Tibial nerve (tissue), 4 donors: ENCODE measurements around the gene INPP5A.

Source experiments
- EP300 ChIP-seq, 2 donors: sonication (generic); formaldehyde crosslinking; IDR thresholded peaks; one replicate each; pipeline ENCODE4 v1.6.1; 2017; ENCODE audit warnings: antibody characterized with exemption in 2 of 2, mild to moderate bottlenecking in 1 of 2
- POLR2A ChIP-seq, 2 donors: fragments of 450-650 bp; IDR thresholded peaks; one replicate each; pipeline ENCODE4 v1.6.1; 2017; ENCODE audit warnings: antibody characterized with exemption in 2 of 2, mild to moderate bottlenecking in 2 of 2, moderate library complexity in 2 of 2
- TF ChIP-seq, protein P1 (sequence below), 5 experiments: fragments of 200-600 bp in 3 of 5; fragments of 450-650 bp in 2 of 5; sonication (generic) in 3 of 5; IDR thresholded peaks; one replicate each; pipeline ENCODE4 v1.5.1; 2016 to 2019; ENCODE audit warnings: antibody characterized with exemption in 5 of 5, mild to moderate bottlenecking in 3 of 5, moderate library complexity in 2 of 5

DNA sequence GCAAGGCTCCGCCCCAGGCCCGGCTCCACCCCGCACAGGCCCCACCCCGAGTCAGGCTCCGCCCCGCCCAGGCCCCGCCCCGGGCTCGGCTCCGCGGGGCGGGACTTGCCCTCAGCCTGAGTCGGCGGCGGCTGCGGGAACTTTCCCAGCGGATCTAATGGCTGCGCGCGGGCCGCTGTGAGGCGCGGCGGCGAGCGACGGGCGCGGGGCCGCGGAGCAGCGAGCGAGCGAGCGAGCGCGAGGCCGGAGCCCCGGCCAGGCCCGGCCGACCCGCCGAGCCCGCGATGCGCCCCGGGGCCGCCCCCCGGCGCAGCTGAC is at the start of gene INPP5A:
- TF ChIP-seq, protein P1, sequence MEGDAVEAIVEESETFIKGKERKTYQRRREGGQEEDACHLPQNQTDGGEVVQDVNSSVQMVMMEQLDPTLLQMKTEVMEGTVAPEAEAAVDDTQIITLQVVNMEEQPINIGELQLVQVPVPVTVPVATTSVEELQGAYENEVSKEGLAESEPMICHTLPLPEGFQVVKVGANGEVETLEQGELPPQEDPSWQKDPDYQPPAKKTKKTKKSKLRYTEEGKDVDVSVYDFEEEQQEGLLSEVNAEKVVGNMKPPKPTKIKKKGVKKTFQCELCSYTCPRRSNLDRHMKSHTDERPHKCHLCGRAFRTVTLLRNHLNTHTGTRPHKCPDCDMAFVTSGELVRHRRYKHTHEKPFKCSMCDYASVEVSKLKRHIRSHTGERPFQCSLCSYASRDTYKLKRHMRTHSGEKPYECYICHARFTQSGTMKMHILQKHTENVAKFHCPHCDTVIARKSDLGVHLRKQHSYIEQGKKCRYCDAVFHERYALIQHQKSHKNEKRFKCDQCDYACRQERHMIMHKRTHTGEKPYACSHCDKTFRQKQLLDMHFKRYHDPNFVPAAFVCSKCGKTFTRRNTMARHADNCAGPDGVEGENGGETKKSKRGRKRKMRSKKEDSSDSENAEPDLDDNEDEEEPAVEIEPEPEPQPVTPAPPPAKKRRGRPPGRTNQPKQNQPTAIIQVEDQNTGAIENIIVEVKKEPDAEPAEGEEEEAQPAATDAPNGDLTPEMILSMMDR (IDR thresholded peaks at IDR 0.05), result no peak
- peak; percentile 73 to 80 for TF ChIP-seq POLR2A (IDR thresholded peaks at IDR 0.05)
- no peak for TF ChIP-seq EP300 (IDR thresholded peaks at IDR 0.05)
